Measurements from ENCODE around the gene LPIN1. TPM values are rescaled to one million over a fixed set of nuclear protein-coding genes. Genes with fewer than 3 reads are reported as not detected.
"Not testable (repeated sequence)": the region's sequence is repeated elsewhere in the genome, so short reads cannot be mapped to it uniquely, and the experiment has no call there.

LPIN1 gene
- total and polyA plus RNA-seq, 10 donors: 12.3 to 55.7 (median 34.8) TPM

GRCh38 chr2:11723061-11723371, 23.4 kb upstream of the LPIN1 start:
- intact Hi-C loops (cut with DNase I; ENCODE audit: low total_unique reads): no loop called here
- H3K36me3 ChIP-seq: no peaks in the 10 kb centered on the region
- H3K4me3 ChIP-seq: no peak overlapping the region
- H3K27me3 ChIP-seq (replicated peaks in 1 of 7): peaks cover 0 to 25% (median 0%) of the 10 kb centered on the region in 7 donors
- DNase-seq: no peak
- TF ChIP-seq POLR2AphosphoS5 (IDR thresholded peaks at IDR 0.05) (no peak), CTCF (IDR thresholded peaks at IDR 0.05 in 8 of 11, conservative IDR thresholded peaks at IDR 0.05 in 3 of 11) (no peak), POLR2A (IDR thresholded peaks at IDR 0.05) (no peak)
- no peaks in the 10 kb centered on the region for H3K9me3 ChIP-seq
- peaks cover 0 to 6% (median 0%) of the 10 kb centered on the region in 6 donors for H3K4me1 ChIP-seq
- no peak overlapping the region for H3K27ac ChIP-seq

GRCh38 chr2:11724151-11724550, 22.3 kb upstream of the LPIN1 start:
- no peak overlapping the region for H3K4me3 ChIP-seq
- 87 to 92% (median 88%) methylated on average over 7 of the region's 7 CpGs for WGBS, 5 donors
- H3K27me3 ChIP-seq (replicated peaks in 1 of 7): peaks cover 0 to 17% (median 0%) of the 10 kb centered on the region in 7 donors
- H3K9me3 ChIP-seq: no peaks in the 10 kb centered on the region
- DNase-seq: no peak
- H3K36me3 ChIP-seq: no peaks in the 10 kb centered on the region
- intact Hi-C loops (cut with DNase I; ENCODE audit: low total_unique reads): no loop called here
- TF ChIP-seq CTCF (IDR thresholded peaks at IDR 0.05 in 8 of 11, conservative IDR thresholded peaks at IDR 0.05 in 3 of 11) (no peak), POLR2AphosphoS5 (IDR thresholded peaks at IDR 0.05) (no peak), POLR2A (IDR thresholded peaks at IDR 0.05) (no peak)
- no peak overlapping the region for H3K27ac ChIP-seq
- H3K4me1 ChIP-seq: peaks cover 0 to 4% (median 0%) of the 10 kb centered on the region in 6 donors

- peaks cover 0 to 3% (median 0%) of the 10 kb centered on the region in 8 donors for H3K9me3 ChIP-seq
- no peak for DNase-seq
- H3K27ac ChIP-seq: no peak overlapping the region
- H3K4me3 ChIP-seq: no peak overlapping the region
- H3K36me3 ChIP-seq: no peaks in the 10 kb centered on the region
- 60 to 75% (median 65%) methylated on average over 7 of the region's 7 CpGs for WGBS, 5 donors
- intact Hi-C loops (cut with DNase I; ENCODE audit: low total_unique reads): loop anchor here (5.0 kb wide), 1 partner anchor 49 kb away; no protein-coding TSS in a partner anchor
- peaks cover 0 to 4% (median 0%) of the 10 kb centered on the region in 7 donors for H3K27me3 ChIP-seq (replicated peaks in 1 of 7)
- TF ChIP-seq CTCF (IDR thresholded peaks at IDR 0.05 in 8 of 11, conservative IDR thresholded peaks at IDR 0.05 in 3 of 11): no peak
- TF ChIP-seq POLR2AphosphoS5 (IDR thresholded peaks at IDR 0.05): no peak
- no peak for TF ChIP-seq POLR2A (IDR thresholded peaks at IDR 0.05)
- no peaks in the 10 kb centered on the region for H3K4me1 ChIP-seq
Measured at GRCh38 chr2:11726384-11726783, 20.0 kb upstream of the LPIN1 start.

DNA sequence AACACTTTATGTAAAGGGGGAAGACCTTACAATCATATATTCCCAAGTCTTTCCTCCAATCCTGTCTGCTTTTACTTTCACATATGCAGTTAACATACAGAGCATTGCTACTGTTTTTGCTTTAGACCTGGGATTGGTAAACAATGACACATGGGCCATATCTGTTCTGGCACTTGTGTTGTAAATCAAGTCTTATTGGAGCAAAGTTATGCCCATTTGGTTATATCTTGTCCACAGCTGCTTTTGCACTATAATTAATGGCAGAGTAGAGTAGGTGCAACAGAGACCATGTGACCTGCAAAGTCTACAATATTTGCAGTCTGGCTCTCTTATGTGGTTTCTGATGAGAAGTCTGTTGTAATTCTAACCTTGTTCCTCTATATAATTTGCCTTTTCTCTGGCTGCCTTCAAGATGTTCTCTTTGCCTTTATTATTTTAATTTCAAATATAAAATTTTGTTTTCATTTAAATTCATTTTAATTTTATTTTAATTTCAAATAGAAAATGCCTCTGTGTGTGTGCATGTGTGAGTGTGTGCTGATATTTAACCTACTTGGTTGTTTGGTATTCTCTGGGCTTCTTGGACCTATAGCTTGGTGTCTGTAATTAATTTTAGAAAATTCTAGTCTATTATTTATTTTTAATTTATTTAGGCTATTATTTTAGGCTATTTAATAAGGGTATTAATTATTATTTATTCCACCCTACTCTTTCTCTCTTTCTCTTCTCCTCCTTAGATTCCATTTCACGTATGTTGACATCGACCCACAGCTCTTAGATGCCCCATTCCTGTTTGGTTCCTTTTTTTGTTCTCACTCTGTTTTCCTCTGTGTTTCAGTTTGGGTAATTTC, 16.8 kb upstream of the LPIN1 start:
- Histone ChIP-seq H3K36me3 (no peaks in the 10 kb centered on the region), H3K4me1 (no peaks in the 10 kb centered on the region), H3K4me3 (no peak overlapping the region), H3K27ac (no peak overlapping the region), H3K27me3 (replicated peaks in 1 of 7) (peaks cover 0 to 4% (median 0%) of the 10 kb centered on the region in 7 donors), H3K9me3 (peaks cover 0 to 3% (median 0%) of the 10 kb centered on the region in 8 donors)
- no peak for DNase-seq
- 56 to 76% (median 67%) methylated on average over 2 of the region's 2 CpGs for WGBS, 5 donors
- intact Hi-C loops (cut with DNase I; ENCODE audit: low total_unique reads): loop anchor here (5.0 kb wide), 1 partner anchor 52 kb away; no protein-coding TSS in a partner anchor
- TF ChIP-seq POLR2AphosphoS5 (IDR thresholded peaks at IDR 0.05): no peak
- no peak for TF ChIP-seq CTCF (IDR thresholded peaks at IDR 0.05 in 8 of 11, conservative IDR thresholded peaks at IDR 0.05 in 3 of 11)
- TF ChIP-seq POLR2A (IDR thresholded peaks at IDR 0.05): no peak

DNA sequence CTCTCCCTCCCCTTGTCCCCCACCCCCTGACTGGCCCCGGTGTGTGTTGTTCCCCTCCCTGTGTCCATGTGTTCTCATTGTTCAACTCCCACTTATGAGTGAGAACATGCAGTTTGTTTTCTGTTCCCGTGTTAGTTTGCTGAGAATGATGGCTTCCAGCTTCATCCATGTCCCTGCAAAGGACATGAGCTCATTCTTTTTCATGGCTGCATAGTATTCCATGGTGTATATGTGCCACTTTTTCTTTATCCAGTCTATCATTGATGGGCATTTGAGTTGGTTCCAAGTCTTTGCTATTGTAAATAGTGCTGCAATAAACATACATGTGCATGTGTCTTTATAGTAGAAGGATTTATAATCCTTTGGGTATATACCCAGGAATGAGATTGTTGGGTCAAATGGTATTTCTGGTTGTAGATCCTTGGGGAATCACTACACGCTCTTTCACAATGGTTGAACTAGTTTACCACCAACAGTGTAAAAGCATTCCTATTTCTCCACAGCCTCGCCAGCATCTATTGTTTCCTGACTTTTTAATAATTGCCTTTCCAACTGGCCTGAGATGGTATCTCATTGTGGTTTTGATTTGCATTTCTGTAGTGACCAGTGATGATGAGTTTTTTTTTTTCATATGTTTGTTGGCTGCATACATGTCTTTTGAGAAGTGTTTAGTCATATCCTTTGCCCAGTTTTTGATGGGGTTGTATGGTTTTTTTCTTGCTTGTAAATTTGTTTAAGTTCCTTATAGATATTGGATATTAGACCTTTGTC, 15.0 kb upstream of the LPIN1 start:
- H3K27ac ChIP-seq; intact Hi-C loops (cut with DNase I; ENCODE audit: low total_unique reads); H3K36me3 ChIP-seq; H3K4me1 ChIP-seq; H3K9me3 ChIP-seq; H3K4me3 ChIP-seq; DNase-seq: not testable (repeated sequence)
- WGBS, 5 donors: 83 to 95% (median 92%) methylated on average over 4 of the region's 4 CpGs
- H3K27me3 ChIP-seq (replicated peaks in 1 of 7): peaks cover 0 to 13% (median 0%) of the 10 kb centered on the region in 7 donors
